ENCODE results near the gene MICU1.
"Not testable (repeated sequence)": the region's sequence is repeated elsewhere in the genome, so short reads cannot be mapped to it uniquely, and the experiment has no call there.

Gene MICU1

DNA sequence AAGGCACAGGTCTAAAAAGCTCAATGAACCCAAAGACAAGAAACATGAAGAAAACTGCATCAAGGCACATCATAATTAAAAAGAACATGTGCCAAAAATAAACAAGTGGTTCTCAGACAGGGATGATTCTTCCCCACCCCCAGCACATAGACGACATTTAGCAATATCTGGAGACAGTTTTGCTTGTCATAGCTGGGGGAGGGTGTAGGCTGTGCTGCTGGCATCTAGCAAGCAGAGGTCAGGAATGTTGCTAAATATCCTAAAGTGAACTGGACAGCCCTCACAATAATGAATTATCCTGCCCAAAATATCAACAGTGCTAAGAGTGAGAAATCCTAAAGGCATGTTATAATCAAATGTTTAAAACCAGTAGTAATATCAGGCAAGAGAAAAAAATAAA, 122.6 kb downstream of the MICU1 start:
- no peak for DNase-seq

DNA sequence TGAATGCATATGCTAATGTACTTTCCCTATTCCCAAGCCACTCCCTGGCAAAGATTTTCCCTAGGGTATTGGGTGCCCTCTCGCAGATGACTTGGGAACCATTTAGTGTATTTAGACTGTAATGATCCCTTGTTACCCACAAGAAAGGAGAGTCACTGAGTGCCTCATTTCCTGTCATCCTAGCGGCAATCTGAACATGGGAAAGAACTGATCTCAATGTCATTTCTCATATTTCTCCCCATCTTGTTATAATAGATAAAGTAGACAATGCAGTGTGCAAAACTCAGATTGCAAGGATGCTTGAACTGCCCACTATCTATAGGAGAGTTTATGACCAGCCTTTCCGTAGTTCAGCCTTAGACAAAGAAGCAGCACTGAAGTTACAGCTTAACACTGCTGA, 123.3 kb downstream of the MICU1 start:
- DNase-seq = no peak

DNA sequence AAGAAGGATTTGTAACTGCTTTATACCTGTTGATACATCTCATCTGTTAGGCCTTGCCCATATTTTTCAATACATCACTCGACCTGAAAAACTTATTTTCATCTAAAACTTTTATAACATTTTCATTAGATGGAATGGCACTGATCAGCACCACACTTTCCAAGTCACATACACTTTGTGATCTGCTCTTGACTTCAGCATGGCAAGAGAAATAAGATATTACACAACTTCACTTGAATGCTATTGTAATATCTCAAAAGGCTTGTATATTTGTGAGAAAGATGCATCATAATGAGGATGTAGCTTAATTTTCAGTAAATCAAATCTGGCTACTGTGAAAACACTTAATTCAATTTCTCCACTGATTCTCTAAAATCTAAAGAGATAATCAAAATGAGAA, 126.2 kb downstream of the MICU1 start:
- DNase-seq = no peak

DNA sequence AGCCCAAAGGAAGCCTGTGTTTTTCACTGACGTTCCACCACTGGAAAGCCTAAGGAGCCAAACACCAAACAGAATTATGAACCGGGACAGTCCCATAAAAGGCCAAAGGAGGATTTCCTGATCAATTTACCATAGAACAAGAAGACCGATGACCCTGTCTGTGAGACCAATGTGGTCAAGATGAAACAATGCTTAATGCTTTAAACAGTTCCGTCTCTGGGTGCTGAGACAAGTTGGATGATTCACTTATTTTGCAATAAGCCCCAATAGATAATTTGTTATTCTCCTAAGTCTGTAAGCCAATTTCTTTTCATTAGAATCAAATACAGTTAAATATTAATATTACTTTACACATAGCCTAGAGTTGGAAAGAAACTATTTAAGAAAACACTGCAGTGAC, 134.9 kb downstream of the MICU1 start:
- DNase-seq = no peak

DNA sequence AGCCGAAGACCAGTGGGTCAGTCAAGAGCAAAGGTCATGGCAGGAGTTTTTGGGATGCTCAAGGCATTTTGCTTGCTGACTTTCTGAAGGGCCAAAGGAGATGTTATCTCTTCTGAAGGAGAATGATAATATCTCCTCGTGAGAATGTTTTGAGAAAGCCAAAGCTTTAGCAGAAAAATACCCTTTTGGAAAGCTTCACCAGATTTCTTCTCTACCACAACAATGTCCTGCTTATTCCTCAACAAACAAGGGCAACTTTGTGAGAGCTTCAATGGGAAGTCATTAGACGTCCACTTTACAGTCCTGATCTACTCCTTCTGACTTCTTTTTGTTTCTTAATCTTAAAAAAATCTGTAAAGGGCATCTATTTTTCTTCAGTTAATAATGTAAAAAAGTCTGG, 138.4 kb downstream of the MICU1 start:
- DNase-seq = no peak

DNA sequence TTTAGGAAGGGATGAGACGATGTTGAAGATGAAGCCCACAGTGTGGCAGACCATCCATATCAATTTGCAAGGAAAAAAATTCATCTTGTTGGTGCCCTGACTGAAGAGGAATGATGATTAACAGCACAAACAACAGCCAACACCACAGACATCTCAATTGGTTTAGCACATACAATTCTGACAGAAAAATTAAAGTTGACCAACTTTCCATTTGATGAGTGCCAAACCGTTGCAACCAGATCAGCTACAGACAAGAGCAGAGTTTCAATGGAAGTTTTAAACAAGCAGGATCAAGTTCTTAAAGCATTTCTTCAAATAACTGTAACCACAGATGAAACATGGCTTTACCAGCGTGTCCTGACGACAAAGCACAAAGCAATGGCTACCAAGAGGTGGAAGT, 138.8 kb downstream of the MICU1 start:
- no peak for DNase-seq

DNA sequence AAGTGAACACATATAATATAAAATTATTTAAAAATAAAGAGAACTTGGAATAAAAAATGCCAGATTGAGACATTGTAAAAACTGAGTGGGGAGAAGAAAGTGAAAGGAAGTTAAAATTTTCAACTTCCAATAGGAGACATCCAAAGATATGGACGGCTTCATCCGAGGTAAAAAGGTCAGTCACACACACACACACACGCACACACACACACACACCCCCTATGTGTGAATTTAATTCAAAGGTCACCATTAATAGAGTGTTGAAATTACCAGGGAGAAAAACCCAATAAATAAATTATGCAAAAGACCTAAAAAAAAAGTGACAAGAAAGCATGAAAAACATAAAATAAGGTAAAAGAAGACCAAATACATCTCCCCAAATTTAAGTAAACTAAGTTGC, 140.2 kb downstream of the MICU1 start:
- no peak for DNase-seq

DNA sequence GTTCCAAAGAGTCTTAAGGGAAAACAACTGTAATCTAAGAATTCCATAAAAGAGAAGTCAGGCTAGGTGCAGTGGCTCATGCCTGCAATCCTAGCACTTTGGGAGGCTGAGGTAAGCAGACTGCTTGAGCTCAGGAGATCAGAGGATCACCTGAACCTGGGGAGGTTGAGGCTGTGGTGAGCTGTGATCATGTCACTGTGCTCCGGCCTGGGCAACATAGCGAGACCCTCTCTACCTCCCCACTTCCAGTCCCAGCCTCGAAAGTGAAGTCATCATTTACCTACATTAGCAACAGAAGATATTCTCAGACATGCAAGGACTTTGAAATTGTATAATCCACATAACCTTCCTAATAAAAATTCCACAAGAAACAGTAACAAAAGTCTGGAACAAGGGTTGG, 141.4 kb downstream of the MICU1 start:
- no peak for DNase-seq

DNA sequence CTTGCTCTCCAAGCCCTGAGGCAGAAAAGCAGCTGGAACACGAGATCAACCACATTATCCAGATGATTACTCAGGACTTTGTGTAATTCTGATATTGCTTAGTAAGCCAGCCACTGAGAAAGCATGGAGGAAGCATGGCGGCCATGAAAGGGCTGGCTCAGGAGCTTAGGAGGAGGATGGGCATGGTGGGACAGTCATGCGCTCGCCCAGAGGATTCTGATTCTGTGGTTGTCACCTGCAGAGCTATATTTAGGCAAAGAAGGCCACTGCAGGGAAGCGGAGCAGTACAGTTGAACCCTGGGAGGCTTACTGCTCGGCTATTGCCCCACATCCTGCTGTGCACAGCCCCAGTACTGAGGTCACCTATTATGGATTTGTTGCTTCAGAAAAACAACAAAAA, 142.4 kb downstream of the MICU1 start:
- no peak for DNase-seq

DNA sequence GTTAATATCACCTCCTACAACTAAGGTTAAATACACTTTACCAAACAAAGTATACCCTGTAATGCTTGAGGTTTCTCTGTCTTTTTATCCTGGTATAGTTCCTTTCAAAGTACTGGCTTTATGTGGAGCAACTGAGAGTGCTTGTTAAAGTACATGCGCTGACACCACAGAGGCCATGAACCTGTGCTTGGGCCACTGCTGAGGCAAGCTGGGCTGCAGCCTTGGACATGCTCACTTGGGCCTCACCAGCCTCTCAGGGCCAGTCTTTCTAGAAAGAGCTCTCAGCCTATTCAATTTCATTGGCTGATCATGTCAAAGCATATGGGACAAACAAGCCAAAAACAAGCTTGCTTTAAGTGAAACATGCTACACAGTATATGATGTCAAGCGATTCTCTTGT, 145.0 kb downstream of the MICU1 start:
- DNase-seq = no peak

DNA sequence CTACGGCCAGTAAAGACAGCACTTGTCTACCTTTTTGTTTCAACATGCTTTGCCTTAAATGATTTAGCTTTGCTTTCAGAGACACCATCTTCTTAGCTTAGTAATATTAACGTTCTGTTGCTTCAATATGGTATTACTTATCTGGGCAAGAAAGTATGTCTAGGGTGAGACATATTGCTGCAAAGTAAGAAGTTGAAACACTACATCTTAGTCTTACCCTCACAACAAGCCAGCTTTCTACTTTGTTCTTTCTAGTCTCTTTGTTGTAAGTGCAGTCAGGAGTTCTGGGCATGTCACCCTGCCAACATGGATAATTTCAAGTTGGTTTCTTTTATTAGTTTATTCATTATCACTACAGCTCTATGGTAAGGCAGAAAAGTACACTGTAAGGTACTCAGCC, 148.4 kb downstream of the MICU1 start:
- DNase-seq = no peak

DNA sequence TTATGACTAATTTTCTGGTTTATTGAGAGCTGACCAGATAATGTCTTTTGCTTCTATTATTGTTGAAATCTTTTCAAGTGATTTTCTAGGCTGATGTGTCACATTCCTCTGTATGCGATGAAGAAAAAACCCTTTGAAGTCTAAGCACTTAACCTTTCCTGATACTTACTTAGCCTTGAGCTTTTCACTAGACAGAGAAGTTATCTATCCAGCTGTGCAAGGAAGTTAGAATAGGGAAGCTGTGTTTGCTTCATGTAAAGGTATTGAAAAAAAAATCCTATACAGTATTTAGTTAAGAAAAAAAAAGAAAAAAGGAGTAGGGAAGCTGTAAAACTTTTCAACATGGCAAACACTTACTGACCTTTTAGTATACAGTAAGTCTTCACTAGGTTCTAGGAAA, 153.6 kb downstream of the MICU1 start:
- DNase-seq = no peak

DNA sequence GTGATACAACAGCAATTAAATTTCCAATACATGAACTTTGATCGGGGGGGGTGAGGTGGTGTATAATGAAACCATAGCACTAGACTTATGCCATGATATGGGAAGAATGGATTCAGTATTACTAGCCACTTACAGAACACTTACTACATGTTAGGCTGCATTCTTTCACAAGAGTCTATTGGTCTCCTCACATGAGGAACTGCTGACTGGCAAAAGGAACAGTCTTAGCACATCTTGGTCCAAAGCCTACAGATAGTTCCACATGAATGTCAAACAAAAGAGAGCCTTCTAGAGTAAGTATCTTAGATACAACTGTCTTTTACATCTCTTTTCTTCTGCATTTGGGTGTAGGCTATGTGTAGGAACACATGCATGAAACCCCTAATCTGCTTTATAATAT, 155.2 kb downstream of the MICU1 start:
- no peak for DNase-seq

DNA sequence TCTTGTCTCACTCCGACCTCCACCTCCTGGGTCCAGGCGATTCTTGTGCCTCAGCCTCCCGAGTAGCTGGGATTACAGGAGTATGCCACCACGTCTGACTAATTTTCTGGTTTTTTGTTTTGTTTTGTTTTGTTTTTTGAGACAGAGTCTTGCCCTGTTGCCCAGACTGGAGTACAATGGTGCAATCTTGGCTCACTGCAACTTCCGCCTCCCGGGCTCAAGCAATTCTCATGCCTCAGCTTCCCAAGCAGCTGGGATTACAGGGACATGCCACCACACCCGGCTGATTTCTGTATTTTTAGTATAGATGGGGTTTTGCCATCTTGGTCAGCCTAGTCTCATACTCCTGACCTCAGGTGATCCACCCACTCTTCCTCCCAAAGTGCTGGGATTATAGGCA, 158.8 kb downstream of the MICU1 start:
- not testable (repeated sequence) for DNase-seq

DNA sequence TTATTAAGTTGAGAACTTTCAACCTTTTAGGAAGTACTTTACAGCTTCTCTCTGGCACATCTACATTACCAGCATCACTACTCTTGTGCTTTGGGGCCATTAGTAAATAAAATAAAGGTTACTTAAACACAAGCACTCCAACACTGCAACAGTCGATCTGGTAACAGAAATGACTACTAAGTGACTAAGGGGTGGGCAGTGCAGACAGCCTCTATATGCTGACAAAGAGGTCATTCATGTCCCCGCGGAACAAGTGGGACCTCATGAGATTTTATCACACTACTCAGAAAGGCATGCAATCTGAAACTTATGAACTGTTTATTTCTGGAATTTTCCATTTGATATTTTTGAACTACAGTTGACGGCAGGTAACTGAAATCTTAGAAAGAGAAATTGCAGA, 159.9 kb downstream of the MICU1 start:
- no peak for DNase-seq

DNA sequence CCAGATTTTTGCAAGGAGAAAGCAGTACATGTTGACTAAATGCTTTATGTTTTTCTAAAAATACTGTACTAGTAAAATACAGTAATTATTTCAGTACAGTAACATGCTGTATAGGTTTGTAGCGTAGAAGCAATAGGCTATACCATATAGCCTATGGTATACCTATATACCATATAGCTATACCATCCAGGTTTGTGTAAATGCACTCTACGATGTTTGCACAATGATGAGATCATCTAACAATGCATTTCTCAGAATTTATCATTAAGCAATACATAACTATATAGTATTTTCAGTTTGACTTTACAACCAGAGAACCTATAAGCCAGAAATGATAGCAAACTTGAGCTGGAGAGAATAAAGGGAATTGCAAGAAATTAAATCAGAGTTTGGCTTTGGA, 161.4 kb downstream of the MICU1 start:
- no peak for DNase-seq

DNA sequence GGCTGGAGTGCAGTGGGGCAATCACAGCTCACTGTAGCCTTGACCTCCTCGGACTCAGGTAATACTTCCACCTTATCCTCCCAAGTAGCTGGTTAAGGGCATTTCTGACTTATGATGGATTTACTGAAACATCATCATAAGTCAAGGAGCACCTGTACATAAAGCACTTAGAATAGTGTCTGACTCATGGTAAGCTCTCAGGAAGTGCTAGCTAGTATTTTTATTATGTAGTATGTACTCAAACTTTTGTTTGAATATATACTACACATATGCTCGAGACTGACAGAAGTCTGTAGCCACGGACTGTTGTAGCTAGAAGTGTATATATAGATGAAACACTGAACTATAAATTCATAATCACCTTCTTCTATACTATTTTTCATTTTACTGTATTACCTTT, 163.6 kb downstream of the MICU1 start:
- DNase-seq = no peak

DNA sequence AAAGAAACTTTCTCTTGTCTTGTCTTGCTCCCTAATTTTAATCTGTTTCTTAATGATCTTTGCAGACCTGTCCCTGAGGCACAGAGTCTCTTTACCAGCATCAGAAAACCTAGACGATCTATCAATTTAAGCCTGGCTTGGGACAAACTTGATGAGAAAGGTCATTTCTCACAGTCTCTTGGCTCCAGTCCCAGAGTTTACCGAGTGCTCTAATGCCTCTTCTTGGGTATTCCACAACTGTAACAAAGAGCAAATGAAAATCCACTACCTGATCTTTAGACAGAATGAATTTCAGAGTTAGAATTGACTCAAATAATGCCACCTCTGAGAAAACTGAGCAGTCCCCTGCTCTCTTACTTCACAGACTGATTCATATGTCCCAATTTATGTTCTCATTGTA, 164.8 kb downstream of the MICU1 start:
- no peak for DNase-seq

DNA sequence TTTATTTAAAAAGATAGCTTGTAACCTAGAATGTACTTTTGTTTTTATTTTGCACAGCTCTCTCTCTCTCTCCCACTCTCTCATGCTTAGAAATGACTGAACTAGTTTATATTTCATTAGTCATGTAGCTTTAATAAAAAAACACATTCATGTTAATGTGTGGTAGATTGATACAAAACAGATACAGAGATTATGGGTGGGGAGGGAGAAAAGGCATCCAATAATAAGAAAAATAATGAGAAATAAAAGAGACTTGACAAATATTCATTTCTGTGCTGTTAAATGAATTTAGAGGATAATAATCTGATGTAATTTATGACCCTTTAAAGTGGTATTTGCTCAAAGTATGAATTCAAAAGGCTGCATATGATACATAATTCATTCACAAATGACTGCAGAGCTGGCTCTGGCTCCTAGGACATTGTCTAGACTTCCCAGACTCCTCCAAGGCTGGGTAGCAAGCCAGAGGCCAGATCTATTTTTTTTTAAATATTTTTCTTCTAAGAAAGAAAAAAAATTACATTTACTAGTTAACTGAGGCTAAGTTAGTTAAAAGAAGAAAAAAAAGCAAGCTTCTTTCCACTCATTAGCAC, 165.5 kb downstream of the MICU1 start:
- DNase-seq = no peak

DNA sequence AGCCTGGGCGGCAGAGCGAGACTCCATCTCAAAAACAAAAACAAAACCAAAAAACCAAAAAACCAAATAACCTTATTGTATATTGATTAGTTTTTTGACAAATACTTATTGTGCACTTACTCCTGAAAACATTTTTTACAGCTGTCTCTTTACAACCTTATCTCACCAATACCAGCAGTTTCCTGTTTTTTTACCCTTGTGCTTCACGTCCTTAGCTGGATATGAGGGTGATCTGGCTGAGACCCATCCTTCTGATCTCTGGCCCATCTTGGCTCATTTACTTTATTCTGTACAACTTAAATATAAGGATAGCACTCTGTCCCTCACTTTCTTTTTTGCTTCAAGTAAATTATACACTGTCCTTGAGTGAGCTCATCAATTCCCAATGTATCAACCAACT, 166.6 kb downstream of the MICU1 start:
- no peak for DNase-seq

DNA sequence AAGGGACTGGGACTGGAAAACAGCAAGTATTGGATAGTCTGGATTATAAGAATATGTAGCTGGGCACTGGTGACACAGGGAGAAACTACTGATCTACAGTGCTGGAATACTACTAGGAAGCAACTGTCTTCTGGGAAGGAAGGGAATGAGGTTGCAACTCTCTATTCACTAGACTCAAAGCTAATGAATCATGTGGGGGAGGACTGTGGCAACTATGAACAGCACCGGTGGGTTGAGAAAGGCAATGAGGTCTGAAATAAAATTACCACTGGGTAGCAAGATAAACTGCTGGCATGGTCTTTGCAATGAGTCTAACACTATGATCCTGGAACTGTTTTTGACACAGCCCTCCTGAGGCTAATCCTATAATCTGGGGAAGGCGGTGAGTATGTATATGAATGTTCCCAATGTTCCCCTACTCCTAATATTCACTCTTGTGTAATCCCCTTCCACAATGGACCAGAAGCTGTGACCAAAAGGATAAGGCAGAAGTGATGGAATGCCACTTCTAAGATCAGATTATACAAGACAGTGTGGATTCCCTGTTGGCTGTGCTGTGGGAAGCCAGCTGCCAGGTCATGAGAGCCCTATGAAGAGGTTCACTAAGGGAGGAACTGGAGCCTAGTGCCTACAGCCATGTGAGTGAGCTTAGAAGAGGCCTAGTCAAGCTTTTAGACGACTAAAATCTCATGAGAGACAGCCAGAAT, 169.8 kb downstream of the MICU1 start:
- no peak for DNase-seq

DNA sequence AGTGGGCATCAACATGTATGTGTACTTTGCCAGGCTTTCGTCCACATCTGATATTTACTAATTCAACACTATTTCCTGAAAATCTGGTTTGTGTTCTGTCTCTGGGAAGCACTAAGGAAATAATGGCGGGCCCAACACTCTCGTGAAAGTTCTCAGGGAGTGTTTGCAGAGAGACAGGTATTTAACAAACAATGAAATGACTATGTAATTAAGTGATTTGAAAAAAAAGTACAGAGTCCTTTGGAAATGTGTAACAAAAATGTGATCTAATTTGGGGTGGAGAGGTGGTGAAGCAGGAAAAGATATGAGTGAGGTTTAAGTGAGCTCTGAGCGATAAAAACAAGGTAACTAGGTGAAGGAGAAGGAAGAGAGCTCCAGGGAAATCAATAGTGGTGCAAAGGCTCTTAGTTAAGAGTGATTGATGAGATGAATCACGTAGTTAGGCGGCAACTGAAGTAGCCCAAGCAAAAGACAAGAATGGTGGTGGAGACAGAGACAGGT, 175.9 kb downstream of the MICU1 start:
- no peak for DNase-seq

DNA sequence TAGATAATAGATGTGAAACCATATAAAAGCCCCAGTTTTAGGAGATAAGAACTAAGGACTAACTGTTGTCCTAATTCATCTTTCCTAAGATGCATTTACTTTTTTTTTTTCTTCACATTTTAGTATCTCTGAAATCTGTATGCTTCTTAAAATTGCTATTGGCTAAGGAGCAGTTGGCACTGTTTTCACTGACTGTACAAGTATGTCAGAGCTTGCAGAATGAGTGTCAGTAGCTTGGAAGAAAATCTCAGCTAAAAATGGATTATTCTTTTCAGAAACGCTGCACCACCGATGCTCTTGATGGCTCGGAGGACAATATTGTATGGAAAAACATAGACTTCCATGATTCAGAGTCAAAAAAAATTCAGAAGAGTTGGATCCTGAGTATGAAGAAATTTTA, 180.0 kb downstream of the MICU1 start:
- DNase-seq = no peak

DNA sequence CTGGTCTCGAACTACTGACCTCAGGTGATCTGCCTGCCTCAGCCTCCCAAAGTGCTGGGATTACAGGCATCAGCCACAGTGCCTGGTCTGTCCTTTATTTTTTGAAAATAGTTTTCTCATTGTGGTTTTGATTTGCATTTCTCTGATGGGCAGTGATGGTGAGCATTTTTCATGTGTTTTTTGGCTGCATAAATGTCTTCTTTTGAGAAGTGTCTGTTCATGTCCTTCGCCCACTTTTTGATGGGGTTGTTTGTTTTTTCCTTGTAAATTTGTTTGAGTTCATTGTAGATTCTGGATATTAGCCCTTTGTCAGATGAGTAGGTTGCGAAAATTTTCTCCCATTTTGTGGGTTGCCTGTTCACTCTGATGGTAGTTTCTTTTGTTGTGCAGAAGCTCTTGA, 182.9 kb downstream of the MICU1 start:
- not testable (repeated sequence) for DNase-seq

DNA sequence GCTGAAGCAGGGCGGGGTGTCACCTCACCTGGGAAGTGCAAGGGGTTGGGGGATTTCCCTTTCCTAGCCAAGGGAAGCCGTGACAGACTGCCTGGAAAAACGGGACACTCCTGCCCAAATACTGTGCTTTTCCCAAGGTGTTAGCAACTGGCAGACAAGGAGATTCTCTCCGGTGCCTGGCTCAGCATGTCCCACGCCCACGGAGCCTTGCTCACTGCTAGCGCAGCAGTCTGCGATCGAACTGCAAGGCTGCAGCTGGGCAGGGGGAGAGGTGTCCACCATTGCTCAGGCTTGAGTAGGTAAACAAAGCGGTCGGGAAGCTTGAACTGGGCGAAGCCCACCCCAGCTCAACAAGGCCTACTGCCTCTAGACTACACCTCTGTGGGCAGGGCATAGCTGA, 190.3 kb downstream of the MICU1 start:
- DNase-seq = no peak
